Measurements from ENCODE around the gene MRPS25. TPM values are rescaled to one million over a fixed set of nuclear protein-coding genes. Genes with fewer than 3 reads are reported as not detected.

Gene MRPS25
- total RNA-seq, 1 donor from 2014 or later, result 27.0 TPM

- no peak for DNase-seq (ENCODE audit: extremely low spot score in 2 of 2)
- TF ChIP-seq POLR2AphosphoS5 (IDR thresholded peaks at IDR 0.05; ENCODE audit: insufficient read depth in 1 of 2, low read depth in 1 of 2), result no peak
- TF ChIP-seq POLR2A (IDR thresholded peaks at IDR 0.05), result no peak
- no peak for TF ChIP-seq CTCF (IDR thresholded peaks at IDR 0.05)
- H3K4me3 ChIP-seq, result no peak overlapping the region
- peaks cover 0 to 46% of the 10 kb centered on the region in 2 donors for H3K36me3 ChIP-seq
- no peaks in the 10 kb centered on the region for H3K27me3 ChIP-seq
- intact Hi-C loops (cut with DNase I), result no loop called here
- no peak overlapping the region for H3K27ac ChIP-seq
- no peaks in the 10 kb centered on the region for H3K9me3 ChIP-seq
- H3K4me1 ChIP-seq, result no peaks in the 10 kb centered on the region
Measured at GRCh38 chr3:15053541-15053940, 11.6 kb downstream of the MRPS25 start.

DNA sequence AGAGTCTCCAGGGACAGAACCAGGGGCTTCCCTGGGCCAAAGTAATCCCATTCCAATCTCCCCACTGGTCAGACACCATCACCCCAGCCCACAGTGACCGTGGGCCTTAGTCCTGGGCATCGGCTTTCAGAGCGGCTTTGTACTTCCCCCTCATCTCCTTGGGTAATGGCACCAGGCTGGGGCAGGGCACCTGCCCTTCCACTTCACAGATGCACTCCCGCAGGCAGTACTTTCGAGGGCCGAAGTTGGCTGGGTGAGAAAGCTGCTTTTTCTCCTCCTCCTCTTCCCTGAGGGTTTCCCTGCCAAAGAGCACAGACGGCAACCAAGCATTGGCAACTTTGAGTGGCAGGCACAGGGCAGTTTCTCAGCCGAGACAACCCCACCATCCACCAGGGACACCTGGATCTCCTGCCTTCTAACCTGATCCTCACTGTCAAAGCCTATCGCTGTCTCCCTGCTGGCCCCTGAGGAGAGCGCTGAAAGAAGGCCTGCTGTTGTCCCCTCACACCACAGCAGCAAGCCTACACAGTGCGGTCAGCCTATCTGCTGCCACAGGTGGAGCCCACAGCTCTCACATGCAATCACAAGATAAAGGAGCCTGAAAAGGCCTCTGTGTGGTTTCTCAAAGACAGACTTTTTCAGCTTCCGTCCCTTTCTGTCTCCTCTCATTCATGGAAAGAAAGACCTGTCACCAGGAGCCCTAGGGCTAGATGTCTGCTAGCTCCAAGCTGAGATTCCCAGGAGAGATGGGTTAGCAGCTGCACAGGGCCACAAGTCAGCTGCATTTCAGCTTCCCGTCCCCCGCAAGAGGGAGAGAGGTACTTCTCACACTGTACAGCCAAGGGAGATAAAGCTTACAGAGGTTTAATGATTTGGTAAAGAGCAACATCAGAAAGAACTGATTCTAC is 12.5 kb downstream of the MRPS25 start:
- DNase-seq (ENCODE audit: extremely low spot score in 2 of 2), result no peak
- Histone ChIP-seq H3K27ac (no peak overlapping the region), H3K4me1 (no peaks in the 10 kb centered on the region), H3K27me3 (no peaks in the 10 kb centered on the region), H3K9me3 (no peaks in the 10 kb centered on the region), H3K4me3 (no peak overlapping the region), H3K36me3 (peaks cover 0 to 52% of the 10 kb centered on the region in 2 donors)
- TF ChIP-seq POLR2A (IDR thresholded peaks at IDR 0.05) (no peak), CTCF (IDR thresholded peaks at IDR 0.05) (no peak), POLR2AphosphoS5 (IDR thresholded peaks at IDR 0.05; ENCODE audit: insufficient read depth in 1 of 2, low read depth in 1 of 2) (no peak)
- intact Hi-C loops (cut with DNase I), result no loop called here

GRCh38 chr3:15051531-15051930 is 13.6 kb downstream of the MRPS25 start:
- Histone ChIP-seq H3K27ac (no peak overlapping the region), H3K36me3 (peaks cover 0 to 53% of the 10 kb centered on the region in 2 donors), H3K4me3 (no peak overlapping the region), H3K9me3 (no peaks in the 10 kb centered on the region), H3K27me3 (no peaks in the 10 kb centered on the region), H3K4me1 (no peaks in the 10 kb centered on the region)
- DNase-seq (ENCODE audit: extremely low spot score in 2 of 2), result no peak
- intact Hi-C loops (cut with DNase I), result no loop called here
- TF ChIP-seq CTCF (IDR thresholded peaks at IDR 0.05), result no peak
- TF ChIP-seq POLR2A (IDR thresholded peaks at IDR 0.05), result no peak
- TF ChIP-seq POLR2AphosphoS5 (IDR thresholded peaks at IDR 0.05; ENCODE audit: insufficient read depth in 1 of 2, low read depth in 1 of 2), result no peak

DNA sequence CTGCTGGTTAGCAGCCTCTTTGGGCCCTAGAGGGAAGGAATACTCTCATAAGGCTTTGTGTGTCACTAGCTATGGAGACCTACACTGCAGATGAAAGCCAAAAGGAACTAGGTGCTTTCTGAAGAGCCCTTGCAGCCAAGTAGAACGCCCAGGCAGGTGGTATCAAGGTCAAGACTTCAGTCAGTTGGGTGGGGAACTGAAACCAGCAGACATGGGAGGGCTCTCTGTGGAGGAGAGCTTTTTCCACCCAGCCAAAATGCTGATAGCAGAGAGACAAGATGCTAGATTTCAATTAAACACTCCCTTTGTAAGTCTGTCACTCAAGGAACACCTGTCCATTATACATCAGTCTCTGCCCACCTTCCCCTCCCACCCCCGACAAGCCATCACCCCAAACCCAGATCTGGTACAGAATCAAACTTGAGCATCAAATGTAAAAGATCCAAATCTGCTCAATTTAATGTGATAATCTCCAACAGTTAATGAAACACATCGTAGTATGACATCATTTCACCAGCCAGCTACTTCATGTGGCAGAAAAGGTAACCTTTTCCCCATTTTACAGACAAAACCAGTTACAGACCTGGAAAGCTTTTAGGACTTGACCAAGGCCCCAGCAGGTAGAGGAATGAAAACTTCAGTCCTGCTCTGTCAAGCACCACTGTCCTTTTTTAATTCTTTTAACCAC is 14.6 kb downstream of the MRPS25 start:
- Histone ChIP-seq H3K27ac (no peak overlapping the region), H3K27me3 (no peaks in the 10 kb centered on the region), H3K9me3 (no peaks in the 10 kb centered on the region), H3K4me3 (no peak overlapping the region), H3K4me1 (no peaks in the 10 kb centered on the region), H3K36me3 (peaks cover 0 to 62% of the 10 kb centered on the region in 2 donors)
- intact Hi-C loops (cut with DNase I), result no loop called here
- TF ChIP-seq CTCF (IDR thresholded peaks at IDR 0.05), result no peak
- TF ChIP-seq POLR2A (IDR thresholded peaks at IDR 0.05), result no peak
- no peak for TF ChIP-seq POLR2AphosphoS5 (IDR thresholded peaks at IDR 0.05; ENCODE audit: insufficient read depth in 1 of 2, low read depth in 1 of 2)
- DNase-seq (ENCODE audit: extremely low spot score in 2 of 2), result no peak

Measured in vagina (tissue), 2 donors.